ENCODE results near the gene GPRIN3.

GRCh38 chr4:89351201-89351600, 43.6 kb upstream of the GPRIN3 start:
- TF ChIP-seq EZH2 (IDR thresholded peaks at IDR 0.05; ENCODE audit: insufficient read depth, low read length), result no peak
- TF ChIP-seq CTCF (IDR thresholded peaks at IDR 0.05; ENCODE audit: insufficient read depth, low read depth, low read length), result no peak

All from astrocyte (in vitro differentiated cells and primary cell).